ENCODE data around the gene DDX18.

The DDX18 gene

GRCh38 chr2:117832905-117833613, 18.6 kb downstream of the DDX18 start:
- CTCF ChIA-PET: interaction anchor here (1.3 to 5.7 kb wide), 4 partner anchors 8 to 170 kb away, joined by 3 to 39 read pairs (median 18); partner anchors contain the start of gene DDX18
- POLR2A ChIA-PET: interaction anchor here (0.6 kb wide), 1 partner anchor 1567 kb away, joined by 3 read pairs; no protein-coding TSS in a partner anchor
- DNase-seq (ENCODE audit: extremely low spot score): no peak
- TF ChIP-seq CTCF (IDR thresholded peaks at IDR 0.05; ENCODE audit: control extremely low read depth, extremely low read depth, low read depth, missing control alignments): no peak

GRCh38 chr2:117833911-117834310, 19.4 kb downstream of the DDX18 start:
- peak; percentile 22 for DNase-seq (ENCODE audit: extremely low spot score)
- POLR2A ChIA-PET: no interaction called here
- no peak for TF ChIP-seq CTCF (IDR thresholded peaks at IDR 0.05; ENCODE audit: control extremely low read depth, extremely low read depth, low read depth, missing control alignments)
- CTCF ChIA-PET: interaction anchor here (1.7 to 5.7 kb wide), 4 partner anchors 9 to 171 kb away, joined by 5 to 39 read pairs (median 18); partner anchors contain the start of gene DDX18

- ChIA-PET CTCF (interaction anchor here (1.1 to 5.7 kb wide), 7 partner anchors 12 to 180 kb away, joined by 3 to 39 read pairs (median 5); partner anchors contain the start of genes CCDC93 and DDX18), POLR2A (no interaction called here)
- TF ChIP-seq CTCF (IDR thresholded peaks at IDR 0.05; ENCODE audit: control extremely low read depth, extremely low read depth, low read depth, missing control alignments): no peak
- DNase-seq (ENCODE audit: extremely low spot score): no peak
Observed at GRCh38 chr2:117834992-117835391, 20.5 kb downstream of the DDX18 start.

GRCh38 chr2:117835990-117836760, 21.7 kb downstream of the DDX18 start:
- ChIA-PET CTCF (interaction anchor here (0.9 to 5.7 kb wide), 6 partner anchors 11 to 167 kb away, joined by 3 to 39 read pairs (median 4); partner anchors contain the start of gene DDX18), POLR2A (no interaction called here)
- DNase-seq (ENCODE audit: extremely low spot score): peak; percentile 78
- peak; percentile 79 for TF ChIP-seq CTCF (IDR thresholded peaks at IDR 0.05; ENCODE audit: control extremely low read depth, extremely low read depth, low read depth, missing control alignments)

- ChIA-PET CTCF (no interaction called here), POLR2A (no interaction called here)
- no peak for TF ChIP-seq CTCF (IDR thresholded peaks at IDR 0.05; ENCODE audit: control extremely low read depth, extremely low read depth, low read depth, missing control alignments)
- DNase-seq (ENCODE audit: extremely low spot score): no peak
Observed at GRCh38 chr2:117845304-117845703, 30.8 kb downstream of the DDX18 start.

- POLR2A ChIA-PET: no interaction called here
- CTCF ChIA-PET: interaction anchor here (0.8 to 1.1 kb wide), 3 partner anchors 14 to 35 kb away, joined by 3 to 5 read pairs (median 3); partner anchors contain the start of gene DDX18
- no peak for TF ChIP-seq CTCF (IDR thresholded peaks at IDR 0.05; ENCODE audit: control extremely low read depth, extremely low read depth, low read depth, missing control alignments)
- no peak for DNase-seq (ENCODE audit: extremely low spot score)
Observed at GRCh38 chr2:117850015-117850414, 35.5 kb downstream of the DDX18 start.
